SU-DHL-6 (cell line): ENCODE measurements around the gene CLNK.

Source experiments
- H2AFZ ChIP-seq: fragments of 200-600 bp; sonication (generic); 2 replicates; pipeline ENCODE4 v1.6.1; 2014; ENCODE audit warnings: low read depth, mild to moderate bottlenecking, moderate library complexity, mixed read lengths, antibody characterized with exemption, low read length; ENCODE audit not compliant: severe bottlenecking
- H3F3A ChIP-seq: fragments of 200-600 bp; shearing (Covaris generic); 2 replicates; pipeline ENCODE4 v1.6.0; 2016; ENCODE audit warnings: antibody characterized with exemption, mild to moderate bottlenecking; ENCODE audit not compliant: insufficient read depth
- H3K27ac ChIP-seq: fragments of 200-600 bp; sonication (generic); 2 replicates; pipeline ENCODE4 v1.5.1; 2016; ENCODE audit warnings: low read depth, mild to moderate bottlenecking, low read length, moderate library complexity, mixed read lengths
- H3K27me3 ChIP-seq: fragments of 200-600 bp; sonication (generic), shearing (Covaris generic); 2 replicates; pipeline ENCODE4 v1.6.0; 2014; ENCODE audit warnings: mild to moderate bottlenecking, low read length
- H3K36me3 ChIP-seq: fragments of 200-600 bp; sonication (generic); 2 replicates; pipeline ENCODE4 v1.6.1; 2014; ENCODE audit warnings: mild to moderate bottlenecking, low read length, mixed read lengths
- H3K4me2 ChIP-seq: fragments of 300-600, 200-600 bp; shearing (Covaris generic), sonication (generic); 2 replicates; pipeline ENCODE4 v1.6.0; 2014; ENCODE audit warnings: low read length, low read depth, mild to moderate bottlenecking; ENCODE audit not compliant: poor library complexity, severe bottlenecking
- H3K4me3 ChIP-seq: fragments of 200-600 bp; sonication (generic); 2 replicates; pipeline ENCODE4 v1.5.1; 2014; ENCODE audit warnings: antibody characterized with exemption, low read length, mild to moderate bottlenecking, mixed read lengths; ENCODE audit not compliant: insufficient read depth, poor library complexity, severe bottlenecking
- H3K79me2 ChIP-seq: fragments of 200-600 bp; sonication (generic); 2 replicates; pipeline ENCODE4 v1.6.1; 2014; ENCODE audit warnings: mild to moderate bottlenecking, low read length, moderate library complexity; ENCODE audit not compliant: insufficient read depth
- H3K9ac ChIP-seq: fragments of 200-600 bp; sonication (generic); 2 replicates; pipeline ENCODE4 v1.7.0; 2014; ENCODE audit warnings: mild to moderate bottlenecking, low read length
- H3K9me2 ChIP-seq: fragments of 200-600 bp; sonication (generic); replicated peaks from 2 replicates; pipeline ENCODE4 v1.6.1; 2014; ENCODE audit warnings: low read length; ENCODE audit not compliant: insufficient read depth
- H3K9me3 ChIP-seq: fragments of 200-600 bp; sonication (generic); 2 replicates; pipeline ENCODE4 v1.6.1; 2014; ENCODE audit warnings: low read length, mixed read lengths; ENCODE audit not compliant: insufficient read depth
- H4K20me1 ChIP-seq: fragments of 200-600 bp; sonication (generic); 2 replicates; pipeline ENCODE4 v1.6.1; 2014; ENCODE audit warnings: low read depth, mild to moderate bottlenecking, antibody characterized with exemption, low read length, moderate library complexity, mixed read lengths
- CTCF ChIP-seq: fragments of 200-600 bp; sonication (generic); IDR thresholded peaks from one replicate; pipeline ENCODE4 v1.5.1; 2017; ENCODE audit warnings: antibody characterized with exemption, mild to moderate bottlenecking, low read length, moderate library complexity; ENCODE audit not compliant: insufficient read depth, poor library complexity, severe bottlenecking
- EZH2phosphoT487 ChIP-seq: fragments of 200-600 bp; sonication (generic), shearing (Covaris generic); conservative IDR thresholded peaks from 2 replicates; pipeline ENCODE4 v1.6.1; 2018; ENCODE audit warnings: mild to moderate bottlenecking, antibody characterized with exemption, low read length, moderate library complexity, mixed read lengths

CLNK gene

GRCh38 chr4:10454121-10454520 lies 230.4 kb downstream of the CLNK start:
- no peak for TF ChIP-seq CTCF
- no peak for TF ChIP-seq EZH2phosphoT487
- no peaks in the 10 kb centered on the region for H3F3A ChIP-seq

GRCh38 chr4:10448991-10449390 lies 235.6 kb downstream of the CLNK start:
- Histone ChIP-seq H3F3A (no peaks in the 10 kb centered on the region), H3K79me2 (no peaks in the 10 kb centered on the region), H3K27ac (no peak overlapping the region), H3K4me2 (no peak overlapping the region), H3K9me3 (no peaks in the 10 kb centered on the region), H3K4me3 (no peak overlapping the region), H3K9me2 (no peaks in the 10 kb centered on the region), H3K36me3 (peaks cover 8% of the 10 kb centered on the region; the same call in 1 of the 2 replicates), H3K9ac (no peak overlapping the region), H3K27me3 (no peaks in the 10 kb centered on the region), H2AFZ (no peak overlapping the region), H4K20me1 (no peaks in the 10 kb centered on the region)
- TF ChIP-seq EZH2phosphoT487 (no peak), CTCF (no peak)

More at GRCh38 chr4:10454121-10454520, 230.4 kb downstream of the CLNK start:
- H2AFZ ChIP-seq, result no peak overlapping the region
- no peaks in the 10 kb centered on the region for H3K27me3 ChIP-seq
- no peaks in the 10 kb centered on the region for H3K79me2 ChIP-seq
- no peak overlapping the region for H3K9ac ChIP-seq
- no peaks in the 10 kb centered on the region for H3K36me3 ChIP-seq
- H3K4me3 ChIP-seq, result no peak overlapping the region
- no peaks in the 10 kb centered on the region for H3K9me2 ChIP-seq
- no peaks in the 10 kb centered on the region for H4K20me1 ChIP-seq
- H3K27ac ChIP-seq, result no peak overlapping the region
- no peaks in the 10 kb centered on the region for H3K9me3 ChIP-seq
- H3K4me2 ChIP-seq, result no peak overlapping the region

DNA sequence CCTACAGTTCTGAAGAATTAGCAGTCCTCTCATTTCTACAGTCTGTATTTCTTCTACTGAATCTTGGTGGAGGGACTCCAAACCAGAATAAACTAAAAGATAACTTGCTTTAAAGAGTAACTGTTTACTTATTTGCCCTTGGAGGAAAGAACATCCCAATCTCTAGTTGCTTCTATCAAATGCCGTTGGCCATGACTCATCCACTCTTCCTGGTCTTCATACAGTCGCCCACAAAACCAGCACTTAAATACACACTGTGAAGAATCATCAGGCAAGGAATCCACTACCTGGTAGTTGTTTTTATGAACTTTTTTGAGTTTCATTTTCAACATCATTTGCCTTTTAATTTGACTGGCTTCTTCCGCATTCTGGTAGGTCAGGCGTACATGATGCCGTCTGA lies 241.6 kb downstream of the CLNK start:
- no peak overlapping the region for H3K9ac ChIP-seq
- H3K4me2 ChIP-seq, result no peak overlapping the region
- no peaks in the 10 kb centered on the region for H3K9me2 ChIP-seq
- TF ChIP-seq CTCF (no peak), EZH2phosphoT487 (no peak)
- H3K9me3 ChIP-seq, result no peaks in the 10 kb centered on the region
- H3F3A ChIP-seq, result no peaks in the 10 kb centered on the region
- H3K27ac ChIP-seq, result no peak overlapping the region
- no peak overlapping the region for H2AFZ ChIP-seq
- H3K27me3 ChIP-seq, result no peaks in the 10 kb centered on the region
- peaks cover 8% of the 10 kb centered on the region; the same call in 1 of the 2 replicates for H3K36me3 ChIP-seq
- no peaks in the 10 kb centered on the region for H4K20me1 ChIP-seq
- no peak overlapping the region for H3K4me3 ChIP-seq
- no peaks in the 10 kb centered on the region for H3K79me2 ChIP-seq
